HepG2 (cell line): Measurements from ENCODE around the gene PGAP3. TPM values are rescaled to one million over a fixed set of nuclear protein-coding genes. Genes with fewer than 3 reads are reported as not detected.

Experiments
- AGO1 ChIP-seq: fragments of 200-400 bp; formaldehyde crosslinking; IDR thresholded peaks from 2 replicates; pipeline ENCODE4 v1.6.1; 2017; ENCODE audit warnings: mild to moderate bottlenecking, low read depth, low read length, moderate library complexity; ENCODE audit not compliant: poor library complexity, severe bottlenecking
- BRF2 ChIP-seq: sonication (generic); formaldehyde crosslinking; IDR thresholded peaks from 2 replicates; pipeline ENCODE4 v1.8.1; 2022; ENCODE audit warnings: mild to moderate bottlenecking, missing genetic modification reagents
- ELF4 ChIP-seq: sonication (generic); formaldehyde crosslinking; IDR thresholded peaks from 2 replicates; pipeline ENCODE4 v1.5.0; 2020; ENCODE audit warnings: missing genetic modification reagents, mild to moderate bottlenecking, moderate library complexity, borderline replicate concordance
- FUBP1 ChIP-seq: sonication (generic); formaldehyde crosslinking; IDR thresholded peaks from 2 replicates; pipeline ENCODE4 v1.5.1; 2020; ENCODE audit warnings: missing genetic modification reagents, mild to moderate bottlenecking, borderline replicate concordance
- GATAD1 ChIP-seq: IDR thresholded peaks from 2 replicates; pipeline ENCODE4 v1.6.1; 2016; ENCODE audit warnings: missing genetic modification reagents, missing compliant biosample characterization
- HNF4A ChIP-seq: sonication (generic); formaldehyde crosslinking; IDR thresholded peaks from 2 replicates; pipeline ENCODE4 v1.4.0; 2020; ENCODE audit warnings: missing genetic modification reagents
- KDM1A ChIP-seq: IDR thresholded peaks from 2 replicates; pipeline ENCODE4 v1.6.1; 2016; ENCODE audit warnings: missing compliant biosample characterization
- KDM5A ChIP-seq: fragments of 200-600 bp; sonication (generic); IDR thresholded peaks from 2 replicates; pipeline ENCODE4 v1.7.0; 2018; ENCODE audit warnings: antibody characterized with exemption, mild to moderate bottlenecking, low read length, borderline replicate concordance
- MED1 ChIP-seq: sonication (generic); formaldehyde crosslinking; IDR thresholded peaks from 2 replicates; pipeline ENCODE4 v1.4.0; 2020; ENCODE audit warnings: missing genetic modification reagents
- RARG ChIP-seq: sonication (generic); formaldehyde crosslinking; IDR thresholded peaks from 2 replicates; pipeline ENCODE4 v1.4.0; 2020; ENCODE audit warnings: low read depth, mild to moderate bottlenecking, missing genetic modification reagents
- TAF1 ChIP-seq: sonication (generic); formaldehyde crosslinking; IDR thresholded peaks from 2 replicates; pipeline ENCODE4 v1.4.0; 2020; ENCODE audit warnings: missing genetic modification reagents
- ZFAT ChIP-seq: sonication (generic); formaldehyde crosslinking; conservative IDR thresholded peaks from 2 replicates; pipeline ENCODE4 v1.8.1; 2023; ENCODE audit warnings: missing genetic modification reagents, inconsistent platforms
- ZNF746 ChIP-seq: sonication (generic); formaldehyde crosslinking; IDR thresholded peaks from 2 replicates; pipeline ENCODE4 v1.8.0; 2022; ENCODE audit warnings: mild to moderate bottlenecking, missing genetic modification reagents
- ZNF841 ChIP-seq: sonication (generic); formaldehyde crosslinking; IDR thresholded peaks from 2 replicates; pipeline ENCODE4 v1.8.1; 2023; ENCODE audit warnings: missing genetic modification reagents, borderline replicate concordance
- ZSCAN30 ChIP-seq: sonication (generic); formaldehyde crosslinking; IDR thresholded peaks from 2 replicates; pipeline ENCODE4 v1.5.0; 2020; ENCODE audit warnings: mild to moderate bottlenecking, missing genetic modification reagents
- polyA plus RNA-seq, 8 experiments: library from polyadenylated mRNA; depleted of rRNA in 3 of 8; stranded (reverse) in 7 of 8; unstranded in 1 of 8; fragments of >200 nt; fragmentation: Illumina TruSeq in 4 of 8; extraction: Trizol in 4 of 8; gene quantifications; 2 replicates each; pipeline versions ENCODE4 v1.2.1 to v1.2.3, GENCODE V29; 2011 to 2016; ENCODE audit warnings: low read depth in 4 of 8, missing spikeins in 1 of 8, mixed read lengths in 1 of 8; ENCODE audit not compliant: insufficient read depth in 1 of 8
- total RNA-seq, 5 experiments: library from RNA; depleted of rRNA; stranded (reverse); fragments of >200 nt; fragmentation: Illumina TruSeq; extraction: Trizol; gene quantifications; 2 replicates each; pipeline ENCODE4 v1.2.3, GENCODE V29; 2016; ENCODE audit warnings: low read depth in 1 of 5
- TF ChIP-seq, protein P1 (sequence below): sonication (generic); formaldehyde crosslinking; IDR thresholded peaks from 2 replicates; pipeline ENCODE4 v1.4.0; 2020; ENCODE audit warnings: mild to moderate bottlenecking, missing genetic modification reagents
- TF ChIP-seq, protein P2 (sequence below): sonication (generic); formaldehyde crosslinking; IDR thresholded peaks from 2 replicates; pipeline ENCODE4 v1.5.0; 2020; ENCODE audit warnings: missing genetic modification reagents, mild to moderate bottlenecking, borderline replicate concordance

Gene PGAP3
- total and polyA plus RNA-seq, 2 of the 13 experiments (the other 11 are each of a cell fraction or from before 2014, with no cell fraction given), result 11.9 to 14.6 TPM

- TF ChIP-seq ELF4 (CRISPR knock-in tag) (no peak), ZNF746 (CRISPR knock-in tag) (peak; percentile 20; the same call in 1 of the 2 replicates), KDM5A (no peak), ZFAT (CRISPR knock-in tag) (no peak), GATAD1 (CRISPR knock-in tag) (no peak), HNF4A (CRISPR knock-in tag) (peak; percentile 24; the same call in 1 of the 2 replicates), ZSCAN30 (CRISPR knock-in tag) (no peak), ZNF841 (CRISPR knock-in tag) (no peak), MED1 (CRISPR knock-in tag) (0 out of 2 replicates have a peak, but pooled peaks have one; percentile 49), TAF1 (CRISPR knock-in tag) (no peak), RARG (CRISPR knock-in tag) (no peak), KDM1A (CRISPR knock-in tag) (no peak), AGO1 (no peak), FUBP1 (CRISPR knock-in tag) (peak; percentile 34; the same call in 1 of the 2 replicates), BRF2 (CRISPR knock-in tag) (no peak)
- TF ChIP-seq, protein P1, sequence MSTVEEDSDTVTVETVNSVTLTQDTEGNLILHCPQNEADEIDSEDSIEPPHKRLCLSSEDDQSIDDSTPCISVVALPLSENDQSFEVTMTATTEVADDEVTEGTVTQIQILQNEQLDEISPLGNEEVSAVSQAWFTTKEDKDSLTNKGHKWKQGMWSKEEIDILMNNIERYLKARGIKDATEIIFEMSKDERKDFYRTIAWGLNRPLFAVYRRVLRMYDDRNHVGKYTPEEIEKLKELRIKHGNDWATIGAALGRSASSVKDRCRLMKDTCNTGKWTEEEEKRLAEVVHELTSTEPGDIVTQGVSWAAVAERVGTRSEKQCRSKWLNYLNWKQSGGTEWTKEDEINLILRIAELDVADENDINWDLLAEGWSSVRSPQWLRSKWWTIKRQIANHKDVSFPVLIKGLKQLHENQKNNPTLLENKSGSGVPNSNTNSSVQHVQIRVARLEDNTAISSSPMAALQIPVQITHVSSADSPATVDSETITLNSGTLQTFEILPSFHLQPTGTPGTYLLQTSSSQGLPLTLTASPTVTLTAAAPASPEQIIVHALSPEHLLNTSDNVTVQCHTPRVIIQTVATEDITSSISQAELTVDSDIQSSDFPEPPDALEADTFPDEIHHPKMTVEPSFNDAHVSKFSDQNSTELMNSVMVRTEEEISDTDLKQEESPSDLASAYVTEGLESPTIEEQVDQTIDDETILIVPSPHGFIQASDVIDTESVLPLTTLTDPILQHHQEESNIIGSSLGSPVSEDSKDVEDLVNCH (CRISPR knock-in tag), result no peak
- TF ChIP-seq, protein P2, sequence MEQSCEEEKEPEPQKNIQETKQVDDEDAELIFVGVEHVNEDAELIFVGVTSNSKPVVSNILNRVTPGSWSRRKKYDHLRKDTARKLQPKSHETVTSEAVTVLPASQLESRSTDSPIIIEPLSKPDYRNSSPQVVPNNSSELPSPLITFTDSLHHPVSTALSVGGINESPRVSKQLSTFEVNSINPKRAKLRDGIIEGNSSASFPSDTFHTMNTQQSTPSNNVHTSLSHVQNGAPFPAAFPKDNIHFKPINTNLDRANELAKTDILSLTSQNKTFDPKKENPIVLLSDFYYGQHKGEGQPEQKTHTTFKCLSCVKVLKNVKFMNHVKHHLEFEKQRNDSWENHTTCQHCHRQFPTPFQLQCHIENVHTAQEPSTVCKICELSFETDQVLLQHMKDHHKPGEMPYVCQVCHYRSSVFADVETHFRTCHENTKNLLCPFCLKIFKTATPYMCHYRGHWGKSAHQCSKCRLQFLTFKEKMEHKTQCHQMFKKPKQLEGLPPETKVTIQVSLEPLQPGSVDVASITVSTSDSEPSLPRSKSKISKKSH, result peak; percentile 91
These were observed 16.0 kb downstream of the PGAP3 start (continued) for GRCh38 chr17:39671651-39672521.
